Dedifferentiated amniotic fluid mesenchymal stem cell (primary cell): Measurements from ENCODE around the gene TEX12.

ENCODE experiments used
- DNase-seq: peaks from one replicate; pipeline ENCODE4 v3.0.0-alpha.2; 2016; ENCODE audit errors: extremely low spot score

The TEX12 gene

GRCh38 chr11:112211536-112211935 lies 44.4 kb downstream of the TEX12 start:
- no peak for DNase-seq

- no peak for DNase-seq
These were observed 45.1 kb downstream of the TEX12 start for GRCh38 chr11:112212290-112212689.

GRCh38 chr11:112212710-112213109 lies 45.5 kb downstream of the TEX12 start:
- DNase-seq, result no peak

- DNase-seq, result no peak
These were observed 46.6 kb downstream of the TEX12 start for GRCh38 chr11:112213753-112214152.

- DNase-seq, result no peak
These were observed 48.4 kb downstream of the TEX12 start for GRCh38 chr11:112215621-112216020.

GRCh38 chr11:112216561-112217105 lies 49.5 kb downstream of the TEX12 start:
- DNase-seq, result peak; percentile 73

GRCh38 chr11:112219476-112220232 lies 52.5 kb downstream of the TEX12 start:
- peak; percentile 86 for DNase-seq

GRCh38 chr11:112221274-112221835 lies 54.2 kb downstream of the TEX12 start:
- DNase-seq, result no peak
